GM23338 (cell line): Measurements from ENCODE around the gene HAPLN2.

ENCODE experiments used
- CREB1 ChIP-seq: fragments of 250-450 bp; sonication (Bioruptor Pico); IDR thresholded peaks from 2 replicates; pipeline ENCODE4 v1.5.0; 2020; ENCODE audit warnings: low read depth, mild to moderate bottlenecking, moderate library complexity
- CTCF ChIP-seq, 2 experiments: fragments of 200-600 bp in 1 of 2; sonication (generic) in 1 of 2; conservative IDR thresholded peaks; 2 replicates each; pipeline versions ENCODE4 v1.5.1 to v1.6.1; 2016 to 2017; ENCODE audit warnings: antibody characterized with exemption in 2 of 2, low read depth in 2 of 2, mild to moderate bottlenecking in 2 of 2, moderate library complexity in 1 of 2
- EZH2 ChIP-seq: fragments of 200-600 bp; sonication (generic); IDR thresholded peaks from one replicate; pipeline ENCODE4 v1.8.0; 2017; ENCODE audit warnings: antibody characterized with exemption, mild to moderate bottlenecking, low read depth; ENCODE audit not compliant: unreplicated experiment
- EZH2phosphoT487 ChIP-seq: fragments of 200-600 bp; sonication (generic); IDR thresholded peaks from one replicate; pipeline ENCODE4 v1.8.1; 2018; ENCODE audit warnings: antibody characterized with exemption; ENCODE audit not compliant: unreplicated experiment
- POLR2AphosphoS5 ChIP-seq: IDR thresholded peaks from 2 replicates; pipeline ENCODE4 v1.6.1; 2016; ENCODE audit warnings: antibody characterized with exemption, low read depth
- REST ChIP-seq: IDR thresholded peaks from one replicate; pipeline ENCODE4 v1.6.1; 2018; ENCODE audit warnings: antibody characterized with exemption; ENCODE audit not compliant: unreplicated experiment
- ZNF331 ChIP-seq: fragments of 250-450 bp; sonication (Bioruptor Pico); IDR thresholded peaks from 2 replicates; pipeline ENCODE4 v1.5.0; 2020; ENCODE audit warnings: low read depth, mild to moderate bottlenecking, moderate library complexity

- TF ChIP-seq CTCF (conservative IDR thresholded peaks at IDR 0.05; ENCODE audit: low read depth in 2 of 2) = no peak
- TF ChIP-seq EZH2 = no peak
- TF ChIP-seq POLR2AphosphoS5 = no peak
- no peak for TF ChIP-seq EZH2phosphoT487
- no peak for TF ChIP-seq CREB1
- no peak for TF ChIP-seq REST
- no peak for TF ChIP-seq ZNF331
These were observed 37.4 kb upstream of the HAPLN2 start for GRCh38 chr1:156581661-156582387.
